Left hindlimb (tissue), 1 donor: ENCODE data around the gene RAB40AL.

Source experiments
- DNase-seq: peaks from one replicate; pipeline ENCODE4 v3.0.0-alpha.2; 2018

The RAB40AL gene

DNA sequence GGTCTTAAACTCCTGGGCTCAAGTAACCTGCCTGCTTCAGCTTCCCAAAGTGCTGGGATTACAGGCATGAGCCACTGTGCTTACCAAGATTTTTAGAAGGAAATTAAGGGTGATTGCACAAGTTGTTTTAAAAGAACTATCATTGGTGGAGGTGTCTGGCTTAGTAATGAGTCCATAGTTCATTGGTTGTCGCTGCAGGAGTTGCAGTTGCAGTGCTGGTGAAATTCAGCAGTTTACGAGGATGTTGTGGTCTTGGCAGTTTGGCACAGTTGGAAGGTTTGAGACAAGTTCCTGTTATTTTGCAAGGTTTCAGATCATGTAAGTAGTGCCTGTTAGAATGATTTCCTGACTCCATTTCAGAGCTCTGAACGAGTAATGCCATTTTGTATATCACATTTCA is 48.1 kb downstream of the RAB40AL start:
- no peak for DNase-seq
